Esophagus squamous epithelium (tissue), 4 donors: ENCODE results near the gene CPLX3.

Source experiments
- POLR2A ChIP-seq, 4 donors: fragments of 450-650 bp; IDR thresholded peaks; one replicate each; pipeline ENCODE4 v1.6.1; 2017; ENCODE audit warnings: antibody characterized with exemption in 4 of 4, mild to moderate bottlenecking in 4 of 4, moderate library complexity in 3 of 4
- TF ChIP-seq, protein P1 (sequence below), 6 experiments: fragments of 450-650 bp in 4 of 6; fragments of 200-600 bp in 2 of 6; sonication (generic) in 2 of 6; IDR thresholded peaks; one replicate each; pipeline ENCODE4 v1.5.1; 2016 to 2019; ENCODE audit warnings: antibody characterized with exemption in 6 of 6, mild to moderate bottlenecking in 4 of 6, moderate library complexity in 4 of 6

DNA sequence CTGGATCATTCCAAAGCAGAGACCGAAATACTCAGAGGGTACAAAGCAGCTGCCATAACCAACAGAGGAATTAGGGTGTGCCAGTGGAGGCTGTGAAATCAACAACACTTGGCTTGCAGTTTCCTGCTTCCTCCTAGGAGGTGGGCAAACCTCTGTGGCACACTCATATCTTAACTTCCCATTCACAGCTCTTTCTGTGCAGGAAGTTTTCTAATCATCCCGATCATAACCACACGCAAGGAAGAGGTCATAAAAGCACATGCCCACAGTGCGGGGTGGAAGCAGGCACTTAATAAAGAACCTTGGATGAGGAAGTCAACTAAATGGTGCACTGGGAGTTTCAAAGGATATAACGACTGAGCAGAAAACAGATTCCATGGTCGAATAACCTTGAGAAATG, 41.6 kb downstream of the CPLX3 start:
- TF ChIP-seq, protein P1, sequence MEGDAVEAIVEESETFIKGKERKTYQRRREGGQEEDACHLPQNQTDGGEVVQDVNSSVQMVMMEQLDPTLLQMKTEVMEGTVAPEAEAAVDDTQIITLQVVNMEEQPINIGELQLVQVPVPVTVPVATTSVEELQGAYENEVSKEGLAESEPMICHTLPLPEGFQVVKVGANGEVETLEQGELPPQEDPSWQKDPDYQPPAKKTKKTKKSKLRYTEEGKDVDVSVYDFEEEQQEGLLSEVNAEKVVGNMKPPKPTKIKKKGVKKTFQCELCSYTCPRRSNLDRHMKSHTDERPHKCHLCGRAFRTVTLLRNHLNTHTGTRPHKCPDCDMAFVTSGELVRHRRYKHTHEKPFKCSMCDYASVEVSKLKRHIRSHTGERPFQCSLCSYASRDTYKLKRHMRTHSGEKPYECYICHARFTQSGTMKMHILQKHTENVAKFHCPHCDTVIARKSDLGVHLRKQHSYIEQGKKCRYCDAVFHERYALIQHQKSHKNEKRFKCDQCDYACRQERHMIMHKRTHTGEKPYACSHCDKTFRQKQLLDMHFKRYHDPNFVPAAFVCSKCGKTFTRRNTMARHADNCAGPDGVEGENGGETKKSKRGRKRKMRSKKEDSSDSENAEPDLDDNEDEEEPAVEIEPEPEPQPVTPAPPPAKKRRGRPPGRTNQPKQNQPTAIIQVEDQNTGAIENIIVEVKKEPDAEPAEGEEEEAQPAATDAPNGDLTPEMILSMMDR (IDR thresholded peaks at IDR 0.05) = no peak
- TF ChIP-seq POLR2A (IDR thresholded peaks at IDR 0.05) = no peak
